ENCODE measurements around the gene PIK3CG.
"Not testable (repeated sequence)": the region's sequence is repeated elsewhere in the genome, so short reads cannot be mapped to it uniquely, and the experiment has no call there.

Gene PIK3CG

GRCh38 chr7:106916679-106917078, 51.6 kb downstream of the PIK3CG start:
- H3K4me3 ChIP-seq (ENCODE audit: low read depth, low read length): no peak overlapping the region
- TF ChIP-seq CTCF (IDR thresholded peaks at IDR 0.05; ENCODE audit: low read depth, low read length) (no peak), MYC (IDR thresholded peaks at IDR 0.05; ENCODE audit: low read depth, low read length) (no peak), MAX (IDR thresholded peaks at IDR 0.05; ENCODE audit: low read depth, low read length) (no peak), POLR2A (IDR thresholded peaks at IDR 0.05; ENCODE audit: extremely low read depth, insufficient read length) (no peak)
- no peak for DNase-seq (ENCODE audit: low read depth)

GRCh38 chr7:106918991-106919390, 53.9 kb downstream of the PIK3CG start:
- TF ChIP-seq MYC (IDR thresholded peaks at IDR 0.05; ENCODE audit: low read depth, low read length): no peak
- no peak for TF ChIP-seq MAX (IDR thresholded peaks at IDR 0.05; ENCODE audit: low read depth, low read length)
- no peak for TF ChIP-seq CTCF (IDR thresholded peaks at IDR 0.05; ENCODE audit: low read depth, low read length)
- DNase-seq (ENCODE audit: low read depth): no peak
- no peak overlapping the region for H3K4me3 ChIP-seq (ENCODE audit: low read depth, low read length)

- DNase-seq (ENCODE audit: low read depth); H3K4me3 ChIP-seq (ENCODE audit: low read depth, low read length): not testable (repeated sequence)
Measured at GRCh38 chr7:106924468-106924867, 59.4 kb downstream of the PIK3CG start.

GRCh38 chr7:106926892-106927291, 61.8 kb downstream of the PIK3CG start:
- H3K4me3 ChIP-seq (ENCODE audit: low read depth, low read length): no peak overlapping the region
- TF ChIP-seq POLR2A (IDR thresholded peaks at IDR 0.05; ENCODE audit: extremely low read depth, insufficient read length) (no peak), CTCF (IDR thresholded peaks at IDR 0.05; ENCODE audit: low read depth, low read length) (no peak), MYC (IDR thresholded peaks at IDR 0.05; ENCODE audit: low read depth, low read length) (no peak)
- DNase-seq (ENCODE audit: low read depth): no peak

GRCh38 chr7:106927536-106927935, 62.5 kb downstream of the PIK3CG start:
- no peak overlapping the region for H3K4me3 ChIP-seq (ENCODE audit: low read depth, low read length)
- TF ChIP-seq MAX (IDR thresholded peaks at IDR 0.05; ENCODE audit: low read depth, low read length) (no peak), MYC (IDR thresholded peaks at IDR 0.05; ENCODE audit: low read depth, low read length) (no peak), POLR2A (IDR thresholded peaks at IDR 0.05; ENCODE audit: extremely low read depth, insufficient read length) (no peak), CTCF (IDR thresholded peaks at IDR 0.05; ENCODE audit: low read depth, low read length) (no peak)
- DNase-seq (ENCODE audit: low read depth): no peak

GRCh38 chr7:106929616-106930015, 64.5 kb downstream of the PIK3CG start:
- not testable (repeated sequence) for H3K4me3 ChIP-seq (ENCODE audit: low read depth, low read length); DNase-seq (ENCODE audit: low read depth)

GRCh38 chr7:106936236-106936635, 71.2 kb downstream of the PIK3CG start:
- no peak for DNase-seq (ENCODE audit: low read depth)
- TF ChIP-seq CTCF (IDR thresholded peaks at IDR 0.05; ENCODE audit: low read depth, low read length) (no peak), MAX (IDR thresholded peaks at IDR 0.05; ENCODE audit: low read depth, low read length) (no peak), POLR2A (IDR thresholded peaks at IDR 0.05; ENCODE audit: extremely low read depth, insufficient read length) (no peak), MYC (IDR thresholded peaks at IDR 0.05; ENCODE audit: low read depth, low read length) (no peak)
- no peak overlapping the region for H3K4me3 ChIP-seq (ENCODE audit: low read depth, low read length)

GRCh38 chr7:106938122-106938521, 73.0 kb downstream of the PIK3CG start:
- not testable (repeated sequence) for DNase-seq (ENCODE audit: low read depth)

More at GRCh38 chr7:106938122-106938521, 73.0 kb downstream of the PIK3CG start:
- not testable (repeated sequence) for H3K4me3 ChIP-seq (ENCODE audit: low read depth, low read length)
